ENCODE results near the gene VASN. TPM values are rescaled to one million over a fixed set of nuclear protein-coding genes. Genes with fewer than 3 reads are reported as not detected.

Gene VASN
- total and polyA plus RNA-seq, 10 of the 15 experiments (the other 5 are each of a cell fraction or from before 2014, with no cell fraction given) = 0.02 to 0.19 (median 0.14) TPM; not detected in 6

DNA sequence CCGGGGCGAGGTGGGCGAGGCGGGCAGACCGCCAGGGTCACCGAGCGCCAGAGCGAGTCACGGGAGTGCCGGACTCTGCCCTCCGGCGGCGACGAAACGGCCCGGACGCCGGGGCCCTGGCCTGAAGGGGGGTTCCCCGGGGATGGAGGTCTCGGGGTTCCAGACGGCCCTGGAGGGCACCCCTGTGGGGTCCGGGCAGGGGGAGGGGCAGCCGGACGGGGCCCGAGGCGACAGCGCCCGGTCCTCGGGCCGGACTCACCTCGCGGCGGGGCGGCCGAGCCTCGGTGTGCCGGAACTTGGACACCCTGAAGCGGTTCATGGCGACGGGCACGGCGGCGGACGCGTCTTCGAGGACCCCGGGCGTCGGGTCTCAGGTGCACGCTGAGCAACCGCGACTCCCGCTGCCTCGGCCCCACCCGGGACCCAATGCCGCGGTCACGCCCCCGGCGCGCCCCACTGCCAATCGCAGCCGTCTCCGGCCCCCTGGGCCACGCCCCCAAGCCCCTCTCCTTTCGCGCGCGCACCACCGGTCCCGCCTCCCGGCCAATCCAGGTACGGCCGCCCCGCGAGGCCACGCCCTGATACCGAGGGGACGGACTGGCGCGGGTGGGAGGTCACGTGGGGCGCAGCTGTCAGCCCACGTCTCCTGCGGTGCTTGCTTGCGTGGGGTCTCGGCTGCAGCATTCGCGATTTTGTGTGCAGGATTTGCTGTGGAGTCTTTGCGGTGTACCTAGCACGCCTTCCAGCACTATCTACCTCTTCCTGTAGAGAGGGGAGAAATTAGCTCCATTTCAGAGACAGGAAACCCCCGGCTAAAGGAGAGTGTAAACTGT is 44.8 kb downstream of the VASN start, which contains the start of gene CORO7 (continued):
- TF ChIP-seq, protein P1, sequence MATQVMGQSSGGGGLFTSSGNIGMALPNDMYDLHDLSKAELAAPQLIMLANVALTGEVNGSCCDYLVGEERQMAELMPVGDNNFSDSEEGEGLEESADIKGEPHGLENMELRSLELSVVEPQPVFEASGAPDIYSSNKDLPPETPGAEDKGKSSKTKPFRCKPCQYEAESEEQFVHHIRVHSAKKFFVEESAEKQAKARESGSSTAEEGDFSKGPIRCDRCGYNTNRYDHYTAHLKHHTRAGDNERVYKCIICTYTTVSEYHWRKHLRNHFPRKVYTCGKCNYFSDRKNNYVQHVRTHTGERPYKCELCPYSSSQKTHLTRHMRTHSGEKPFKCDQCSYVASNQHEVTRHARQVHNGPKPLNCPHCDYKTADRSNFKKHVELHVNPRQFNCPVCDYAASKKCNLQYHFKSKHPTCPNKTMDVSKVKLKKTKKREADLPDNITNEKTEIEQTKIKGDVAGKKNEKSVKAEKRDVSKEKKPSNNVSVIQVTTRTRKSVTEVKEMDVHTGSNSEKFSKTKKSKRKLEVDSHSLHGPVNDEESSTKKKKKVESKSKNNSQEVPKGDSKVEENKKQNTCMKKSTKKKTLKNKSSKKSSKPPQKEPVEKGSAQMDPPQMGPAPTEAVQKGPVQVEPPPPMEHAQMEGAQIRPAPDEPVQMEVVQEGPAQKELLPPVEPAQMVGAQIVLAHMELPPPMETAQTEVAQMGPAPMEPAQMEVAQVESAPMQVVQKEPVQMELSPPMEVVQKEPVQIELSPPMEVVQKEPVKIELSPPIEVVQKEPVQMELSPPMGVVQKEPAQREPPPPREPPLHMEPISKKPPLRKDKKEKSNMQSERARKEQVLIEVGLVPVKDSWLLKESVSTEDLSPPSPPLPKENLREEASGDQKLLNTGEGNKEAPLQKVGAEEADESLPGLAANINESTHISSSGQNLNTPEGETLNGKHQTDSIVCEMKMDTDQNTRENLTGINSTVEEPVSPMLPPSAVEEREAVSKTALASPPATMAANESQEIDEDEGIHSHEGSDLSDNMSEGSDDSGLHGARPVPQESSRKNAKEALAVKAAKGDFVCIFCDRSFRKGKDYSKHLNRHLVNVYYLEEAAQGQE (IDR thresholded peaks at IDR 0.05; ENCODE audit: low read depth, low read length) = no peak
- TF ChIP-seq BHLHE40 (IDR thresholded peaks at IDR 0.05; ENCODE audit: borderline replicate concordance in 1 of 2, low read depth in 2 of 2, low read length in 1 of 2) (peak; percentile 84 to 93), KLF5 (IDR thresholded peaks at IDR 0.05; ENCODE audit: partially characterized antibody) (no peak), HDAC6 (IDR thresholded peaks at IDR 0.05; ENCODE audit: unreplicated experiment) (no peak), EED (IDR thresholded peaks at IDR 0.05; ENCODE audit: low read depth) (0 out of 2 replicates have a peak, but pooled peaks have one; percentile 32), ZNF217 (IDR thresholded peaks at IDR 0.05) (0 out of 2 replicates have a peak, but pooled peaks have one; percentile 9), PAX8 (IDR thresholded peaks at IDR 0.05) (no peak), MYC (IDR thresholded peaks at IDR 0.05; ENCODE audit: insufficient read depth, insufficient read length, insufficient replicate concordance, low read length, severe bottlenecking) (peak; percentile 59), CHD4 (IDR thresholded peaks at IDR 0.05) (no peak), CBX3 (IDR thresholded peaks at IDR 0.05; ENCODE audit: borderline replicate concordance, low read depth) (no peak), SMARCA5 (IDR thresholded peaks at IDR 0.05) (peak; percentile 75), SMAD1 (IDR thresholded peaks at IDR 0.05; ENCODE audit: low read depth, partially characterized antibody) (no peak), SREBF2 (IDR thresholded peaks at IDR 0.05; ENCODE audit: low read length) (no peak)
- TF ChIP-seq, protein P2, sequence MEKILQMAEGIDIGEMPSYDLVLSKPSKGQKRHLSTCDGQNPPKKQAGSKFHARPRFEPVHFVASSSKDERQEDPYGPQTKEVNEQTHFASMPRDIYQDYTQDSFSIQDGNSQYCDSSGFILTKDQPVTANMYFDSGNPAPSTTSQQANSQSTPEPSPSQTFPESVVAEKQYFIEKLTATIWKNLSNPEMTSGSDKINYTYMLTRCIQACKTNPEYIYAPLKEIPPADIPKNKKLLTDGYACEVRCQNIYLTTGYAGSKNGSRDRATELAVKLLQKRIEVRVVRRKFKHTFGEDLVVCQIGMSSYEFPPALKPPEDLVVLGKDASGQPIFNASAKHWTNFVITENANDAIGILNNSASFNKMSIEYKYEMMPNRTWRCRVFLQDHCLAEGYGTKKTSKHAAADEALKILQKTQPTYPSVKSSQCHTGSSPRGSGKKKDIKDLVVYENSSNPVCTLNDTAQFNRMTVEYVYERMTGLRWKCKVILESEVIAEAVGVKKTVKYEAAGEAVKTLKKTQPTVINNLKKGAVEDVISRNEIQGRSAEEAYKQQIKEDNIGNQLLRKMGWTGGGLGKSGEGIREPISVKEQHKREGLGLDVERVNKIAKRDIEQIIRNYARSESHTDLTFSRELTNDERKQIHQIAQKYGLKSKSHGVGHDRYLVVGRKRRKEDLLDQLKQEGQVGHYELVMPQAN (conservative IDR thresholded peaks at IDR 0.05) = peak; percentile 66
- TF ChIP-seq, protein P3, sequence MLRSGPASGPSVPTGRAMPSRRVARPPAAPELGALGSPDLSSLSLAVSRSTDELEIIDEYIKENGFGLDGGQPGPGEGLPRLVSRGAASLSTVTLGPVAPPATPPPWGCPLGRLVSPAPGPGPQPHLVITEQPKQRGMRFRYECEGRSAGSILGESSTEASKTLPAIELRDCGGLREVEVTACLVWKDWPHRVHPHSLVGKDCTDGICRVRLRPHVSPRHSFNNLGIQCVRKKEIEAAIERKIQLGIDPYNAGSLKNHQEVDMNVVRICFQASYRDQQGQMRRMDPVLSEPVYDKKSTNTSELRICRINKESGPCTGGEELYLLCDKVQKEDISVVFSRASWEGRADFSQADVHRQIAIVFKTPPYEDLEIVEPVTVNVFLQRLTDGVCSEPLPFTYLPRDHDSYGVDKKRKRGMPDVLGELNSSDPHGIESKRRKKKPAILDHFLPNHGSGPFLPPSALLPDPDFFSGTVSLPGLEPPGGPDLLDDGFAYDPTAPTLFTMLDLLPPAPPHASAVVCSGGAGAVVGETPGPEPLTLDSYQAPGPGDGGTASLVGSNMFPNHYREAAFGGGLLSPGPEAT (IDR thresholded peaks at IDR 0.05; ENCODE audit: low read depth) = peak; percentile 75
- TF ChIP-seq, protein P4, sequence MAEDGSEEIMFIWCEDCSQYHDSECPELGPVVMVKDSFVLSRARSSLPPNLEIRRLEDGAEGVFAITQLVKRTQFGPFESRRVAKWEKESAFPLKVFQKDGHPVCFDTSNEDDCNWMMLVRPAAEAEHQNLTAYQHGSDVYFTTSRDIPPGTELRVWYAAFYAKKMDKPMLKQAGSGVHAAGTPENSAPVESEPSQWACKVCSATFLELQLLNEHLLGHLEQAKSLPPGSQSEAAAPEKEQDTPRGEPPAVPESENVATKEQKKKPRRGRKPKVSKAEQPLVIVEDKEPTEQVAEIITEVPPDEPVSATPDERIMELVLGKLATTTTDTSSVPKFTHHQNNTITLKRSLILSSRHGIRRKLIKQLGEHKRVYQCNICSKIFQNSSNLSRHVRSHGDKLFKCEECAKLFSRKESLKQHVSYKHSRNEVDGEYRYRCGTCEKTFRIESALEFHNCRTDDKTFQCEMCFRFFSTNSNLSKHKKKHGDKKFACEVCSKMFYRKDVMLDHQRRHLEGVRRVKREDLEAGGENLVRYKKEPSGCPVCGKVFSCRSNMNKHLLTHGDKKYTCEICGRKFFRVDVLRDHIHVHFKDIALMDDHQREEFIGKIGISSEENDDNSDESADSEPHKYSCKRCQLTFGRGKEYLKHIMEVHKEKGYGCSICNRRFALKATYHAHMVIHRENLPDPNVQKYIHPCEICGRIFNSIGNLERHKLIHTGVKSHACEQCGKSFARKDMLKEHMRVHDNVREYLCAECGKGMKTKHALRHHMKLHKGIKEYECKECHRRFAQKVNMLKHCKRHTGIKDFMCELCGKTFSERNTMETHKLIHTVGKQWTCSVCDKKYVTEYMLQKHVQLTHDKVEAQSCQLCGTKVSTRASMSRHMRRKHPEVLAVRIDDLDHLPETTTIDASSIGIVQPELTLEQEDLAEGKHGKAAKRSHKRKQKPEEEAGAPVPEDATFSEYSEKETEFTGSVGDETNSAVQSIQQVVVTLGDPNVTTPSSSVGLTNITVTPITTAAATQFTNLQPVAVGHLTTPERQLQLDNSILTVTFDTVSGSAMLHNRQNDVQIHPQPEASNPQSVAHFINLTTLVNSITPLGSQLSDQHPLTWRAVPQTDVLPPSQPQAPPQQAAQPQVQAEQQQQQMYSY (CRISPR knock-in tag; IDR thresholded peaks at IDR 0.05) = no peak
- TF ChIP-seq, protein P5, sequence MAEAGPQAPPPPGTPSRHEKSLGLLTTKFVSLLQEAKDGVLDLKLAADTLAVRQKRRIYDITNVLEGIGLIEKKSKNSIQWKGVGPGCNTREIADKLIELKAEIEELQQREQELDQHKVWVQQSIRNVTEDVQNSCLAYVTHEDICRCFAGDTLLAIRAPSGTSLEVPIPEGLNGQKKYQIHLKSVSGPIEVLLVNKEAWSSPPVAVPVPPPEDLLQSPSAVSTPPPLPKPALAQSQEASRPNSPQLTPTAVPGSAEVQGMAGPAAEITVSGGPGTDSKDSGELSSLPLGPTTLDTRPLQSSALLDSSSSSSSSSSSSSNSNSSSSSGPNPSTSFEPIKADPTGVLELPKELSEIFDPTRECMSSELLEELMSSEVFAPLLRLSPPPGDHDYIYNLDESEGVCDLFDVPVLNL (IDR thresholded peaks at IDR 0.05; ENCODE audit: low read depth, low read length) = peak; percentile 82

Data from GM12878 (cell line).